GM12801 (cell line): ENCODE measurements around the gene ZMYND19.

ENCODE experiments used
- TF ChIP-seq, protein P1 (sequence below): IDR thresholded peaks from one replicate; pipeline ENCODE4 v1.5.1; 2011; ENCODE audit warnings: control low read depth; ENCODE audit not compliant: insufficient read length; ENCODE audit errors: extremely low read depth

Gene ZMYND19

DNA sequence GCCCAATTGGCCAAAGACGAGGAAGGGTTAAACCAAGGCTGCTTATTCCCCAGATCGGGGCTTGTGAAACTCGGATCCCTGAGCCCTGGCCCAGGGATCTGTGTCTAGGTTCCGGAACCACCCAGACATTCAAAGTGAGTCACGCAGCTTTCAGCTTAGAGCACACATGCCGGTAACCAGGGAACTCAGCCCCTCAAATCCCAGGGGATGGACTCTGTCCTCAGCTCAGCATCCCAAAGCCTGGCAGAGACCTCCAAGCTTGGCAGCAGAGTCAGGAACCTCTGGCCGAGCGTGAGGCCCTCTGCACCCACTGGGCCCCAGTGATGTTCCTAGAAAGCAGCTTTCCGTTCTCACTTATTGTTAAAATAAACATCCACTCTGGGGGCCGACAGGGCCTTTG, 45.2 kb downstream of the ZMYND19 start:
- TF ChIP-seq, protein P1, sequence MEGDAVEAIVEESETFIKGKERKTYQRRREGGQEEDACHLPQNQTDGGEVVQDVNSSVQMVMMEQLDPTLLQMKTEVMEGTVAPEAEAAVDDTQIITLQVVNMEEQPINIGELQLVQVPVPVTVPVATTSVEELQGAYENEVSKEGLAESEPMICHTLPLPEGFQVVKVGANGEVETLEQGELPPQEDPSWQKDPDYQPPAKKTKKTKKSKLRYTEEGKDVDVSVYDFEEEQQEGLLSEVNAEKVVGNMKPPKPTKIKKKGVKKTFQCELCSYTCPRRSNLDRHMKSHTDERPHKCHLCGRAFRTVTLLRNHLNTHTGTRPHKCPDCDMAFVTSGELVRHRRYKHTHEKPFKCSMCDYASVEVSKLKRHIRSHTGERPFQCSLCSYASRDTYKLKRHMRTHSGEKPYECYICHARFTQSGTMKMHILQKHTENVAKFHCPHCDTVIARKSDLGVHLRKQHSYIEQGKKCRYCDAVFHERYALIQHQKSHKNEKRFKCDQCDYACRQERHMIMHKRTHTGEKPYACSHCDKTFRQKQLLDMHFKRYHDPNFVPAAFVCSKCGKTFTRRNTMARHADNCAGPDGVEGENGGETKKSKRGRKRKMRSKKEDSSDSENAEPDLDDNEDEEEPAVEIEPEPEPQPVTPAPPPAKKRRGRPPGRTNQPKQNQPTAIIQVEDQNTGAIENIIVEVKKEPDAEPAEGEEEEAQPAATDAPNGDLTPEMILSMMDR = no peak

DNA sequence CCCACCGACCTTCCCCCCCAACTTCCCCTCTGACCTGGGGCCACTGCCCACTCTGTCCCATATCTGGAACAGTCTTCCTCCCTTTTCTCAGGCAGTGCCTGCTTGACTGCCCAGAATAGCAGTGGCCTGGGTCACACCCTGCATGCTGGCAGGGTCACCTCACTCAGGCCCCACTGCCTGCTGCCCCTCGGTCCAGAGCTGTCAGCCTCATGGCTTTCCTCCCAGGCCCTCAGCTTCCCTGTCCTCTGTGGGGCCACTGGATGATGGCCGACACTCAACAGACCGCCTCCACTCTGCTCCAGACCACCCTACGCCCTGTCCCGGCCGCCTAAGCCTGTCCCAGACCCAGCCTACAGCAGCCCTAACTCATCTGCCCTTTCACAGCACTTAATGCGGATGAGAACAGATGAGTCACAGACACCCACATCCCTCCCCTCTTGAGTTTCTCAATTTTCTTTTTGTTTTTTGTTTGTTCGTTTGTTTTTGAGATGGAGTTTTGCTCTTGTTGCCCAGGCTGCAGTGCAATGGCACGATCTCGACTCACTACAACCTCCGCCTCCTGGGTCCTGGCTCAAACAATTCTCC, 46.0 kb downstream of the ZMYND19 start:
- TF ChIP-seq, protein P1 = no peak

DNA sequence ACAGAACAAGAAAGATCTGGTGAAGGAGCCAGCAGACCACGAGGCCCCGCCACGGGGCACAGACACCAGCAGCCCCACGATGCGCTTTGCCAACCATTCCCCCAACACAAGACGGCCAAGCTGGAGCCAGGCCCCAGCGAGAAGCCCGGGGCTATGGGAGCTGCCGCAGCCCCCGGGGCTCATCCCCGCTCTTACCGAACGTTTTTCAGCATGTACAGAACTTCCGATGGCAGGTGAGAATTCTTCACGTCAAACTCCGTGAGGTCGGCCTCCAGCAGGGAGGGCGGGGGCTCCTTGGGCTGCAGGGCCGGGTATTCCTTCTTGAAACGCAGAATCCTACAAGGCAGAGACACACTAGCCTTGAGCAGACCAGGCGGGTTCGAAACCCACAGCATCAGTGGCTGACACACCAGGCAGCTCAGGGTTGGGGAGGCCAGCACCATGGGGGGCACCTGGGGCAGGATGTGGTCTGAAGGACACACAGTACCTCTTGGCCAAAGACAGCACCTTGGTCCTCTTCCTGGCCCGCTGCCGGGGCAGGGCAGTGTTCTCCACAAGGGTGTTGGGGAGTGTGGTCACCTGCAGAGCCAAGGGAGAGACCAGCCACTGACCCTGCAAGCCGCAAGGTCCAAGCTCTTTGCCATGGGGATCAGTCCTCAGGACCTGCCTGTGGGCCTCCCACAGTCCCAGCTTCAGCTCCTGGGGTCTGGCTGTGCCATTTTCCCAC, 46.9 kb downstream of the ZMYND19 start:
- TF ChIP-seq, protein P1 = no peak

DNA sequence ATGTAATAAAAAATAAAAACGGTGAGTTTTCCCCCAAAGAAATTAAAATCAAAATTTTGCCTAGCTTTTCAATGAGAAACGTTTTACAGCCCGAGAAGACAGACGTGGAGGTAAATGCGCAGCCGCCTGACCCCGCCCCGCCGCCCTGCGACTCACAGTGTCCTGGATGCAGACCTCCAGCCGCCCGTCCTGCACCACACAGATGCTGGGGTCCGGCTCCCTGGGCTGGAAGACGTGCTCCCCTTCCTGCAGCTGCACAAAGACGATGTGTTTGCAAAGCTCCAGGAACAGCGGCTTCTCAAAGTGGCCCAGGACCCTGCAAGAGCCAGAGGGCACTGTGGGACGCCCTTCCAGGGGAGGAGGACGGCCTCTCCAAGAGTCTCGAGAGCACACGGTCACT, 47.8 kb downstream of the ZMYND19 start:
- TF ChIP-seq, protein P1 = no peak

DNA sequence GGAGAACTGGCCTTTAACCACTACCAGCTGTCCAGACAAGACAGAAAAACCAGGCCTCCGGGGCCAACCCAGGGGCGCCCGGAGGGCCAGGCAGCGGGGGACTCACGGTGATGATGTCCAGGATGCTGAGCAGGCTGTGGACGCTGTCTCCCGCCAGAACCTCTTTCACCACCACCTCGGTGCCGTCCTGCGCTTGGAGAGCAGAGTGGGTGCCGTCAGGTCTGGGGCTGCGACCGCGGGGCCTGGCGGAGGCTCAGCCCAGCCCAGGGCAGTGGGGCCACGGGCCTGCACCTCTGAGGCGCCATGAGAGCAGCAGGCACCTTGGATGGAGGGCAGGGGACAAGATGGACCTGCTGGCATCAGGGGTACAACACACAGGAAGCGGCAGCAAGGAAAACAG, 49.8 kb downstream of the ZMYND19 start:
- TF ChIP-seq, protein P1 = no peak

DNA sequence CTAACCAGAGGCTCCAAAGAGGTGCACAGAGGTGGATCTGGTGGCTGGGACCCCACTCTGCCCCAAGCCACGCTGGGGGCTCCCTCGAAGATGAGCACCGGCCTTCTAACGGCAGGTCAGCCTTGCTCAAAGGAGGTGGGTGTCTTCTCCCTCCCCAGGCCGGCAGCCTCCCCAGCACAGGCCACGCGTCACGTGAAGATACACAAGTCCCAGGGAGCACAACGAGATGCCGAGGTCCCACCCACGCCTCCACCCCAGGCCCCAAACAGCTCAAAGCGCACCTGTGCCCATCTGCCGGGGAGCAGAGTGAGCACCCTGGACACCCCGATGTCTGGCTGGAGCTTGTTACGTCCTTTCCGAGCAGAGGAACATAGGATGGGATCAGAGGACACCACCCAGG, 52.3 kb downstream of the ZMYND19 start:
- TF ChIP-seq, protein P1 = no peak

DNA sequence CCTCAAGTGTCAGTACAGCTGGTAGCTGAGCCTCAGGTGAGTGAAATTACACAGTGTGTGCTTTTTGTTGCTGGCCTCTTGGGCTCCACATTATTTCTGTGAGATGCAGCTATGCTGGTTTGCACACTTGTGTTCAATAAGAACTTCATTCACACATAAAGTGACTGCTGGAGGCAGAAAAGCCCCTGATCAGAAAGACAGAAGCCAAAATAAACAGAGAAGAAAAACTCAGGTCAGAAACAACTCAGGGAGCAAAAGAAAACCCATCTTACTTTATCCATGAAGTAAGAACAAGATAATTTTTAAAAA, 55.2 kb downstream of the ZMYND19 start:
- TF ChIP-seq, protein P1 = no peak
